CD4-positive, alpha-beta memory T cell (primary cell): ENCODE data around the gene BRINP1. TPM values are rescaled to one million over a fixed set of nuclear protein-coding genes. Genes with fewer than 3 reads are reported as not detected.

ENCODE experiments used
- CTCF ChIA-PET: fragments of 350-600 bp; sonication (Branson Sonifier 250); formaldehyde crosslinking; loops from one replicate; lab custom pipeline; 2021; ENCODE audit warnings: inconsistent platforms; ENCODE audit not compliant: partially characterized antibody; lab: Charles Lee
- POLR2A ChIA-PET: fragments of 350-600 bp; sonication (Branson Sonifier 250); formaldehyde crosslinking; loops from one replicate; lab custom pipeline; 2021; ENCODE audit not compliant: partially characterized antibody; lab: Charles Lee
- DNase-seq, 5 donors: peaks; one replicate each; pipeline versions ENCODE4 v3.0.0 to v3.0.0-alpha.2; 2020 to 2022; ENCODE audit warnings: mixed read lengths in 1 of 5
- H3K27ac ChIP-seq: one replicate; pipeline ENCODE4 v1.7.0; 2013; ENCODE audit warnings: low read depth, low read length
- H3K27me3 ChIP-seq: 2 replicates; pipeline ENCODE4 v1.7.0; 2013; ENCODE audit warnings: mild to moderate bottlenecking, low read length, moderate library complexity; ENCODE audit not compliant: insufficient read depth
- H3K36me3 ChIP-seq: 2 replicates; pipeline ENCODE4 v1.7.0; 2013; ENCODE audit warnings: mild to moderate bottlenecking, low read length, moderate library complexity; ENCODE audit not compliant: insufficient read depth
- H3K4me1 ChIP-seq: 2 replicates; pipeline ENCODE4 v1.7.0; 2013; ENCODE audit warnings: mild to moderate bottlenecking, low read length, moderate library complexity; ENCODE audit not compliant: insufficient read depth
- H3K4me3 ChIP-seq, 2 donors: one replicate each; pipeline ENCODE4 v1.7.0; 2013; ENCODE audit warnings: low read length in 2 of 2, mild to moderate bottlenecking in 1 of 2
- H3K9me3 ChIP-seq, 2 donors: one replicate each; pipeline ENCODE4 v1.7.0; 2013; ENCODE audit warnings: low read length in 2 of 2, control low read depth in 1 of 2; ENCODE audit not compliant: control insufficient read depth in 1 of 2
- H3K27ac Mint-ChIP-seq, 7 donors: one replicate each; pipeline ENCODE4 v1.8.0; 2020 to 2021; ENCODE audit warnings: mixed read lengths in 7 of 7, mild to moderate bottlenecking in 6 of 7, inconsistent platforms in 3 of 7, moderate library complexity in 3 of 7
- H3K27me3 Mint-ChIP-seq, 2 donors: one replicate each; pipeline ENCODE4 v1.8.0; 2020 to 2021; ENCODE audit warnings: mixed read lengths in 2 of 2
- H3K36me3 Mint-ChIP-seq, 2 donors: one replicate each; pipeline ENCODE4 v1.8.0; 2020 to 2021; ENCODE audit warnings: mixed read lengths in 2 of 2, inconsistent platforms in 1 of 2, mild to moderate bottlenecking in 1 of 2
- H3K4me1 Mint-ChIP-seq, 4 donors: one replicate each; pipeline ENCODE4 v1.8.0; 2020 to 2021; ENCODE audit warnings: mixed read lengths in 4 of 4, mild to moderate bottlenecking in 1 of 4
- H3K4me3 Mint-ChIP-seq, 8 donors: one replicate each; pipeline ENCODE4 v1.8.0; 2020 to 2021; ENCODE audit warnings: mixed read lengths in 8 of 8, mild to moderate bottlenecking in 7 of 8, moderate library complexity in 6 of 8, inconsistent platforms in 3 of 8
- H3K9me3 Mint-ChIP-seq, 8 donors: one replicate each; pipeline ENCODE4 v1.8.0; 2020 to 2021; ENCODE audit warnings: mixed read lengths in 8 of 8, mild to moderate bottlenecking in 5 of 8, inconsistent platforms in 3 of 8, moderate library complexity in 1 of 8
- intact Hi-C: fragments of 100-400 bp; cut with micrococcal nuclease; formaldehyde crosslinking; loops from one replicate; pipeline ENCODE4 v1.15.1; 2023
- polyA plus RNA-seq, 2 donors: library from polyadenylated mRNA; unstranded; fragments of 300-500 nt; fragmentation: Illumina TruSeq; gene quantifications; one replicate each; pipeline ENCODE4 v1.2.3, GENCODE V29; 2021
- total RNA-seq, 2 experiments: library from RNA; stranded (reverse); gene quantifications; one replicate each; pipeline ENCODE4 v1.2.3, GENCODE V29; 2021

Gene BRINP1
- total and polyA plus RNA-seq, 4 experiments from 2014 or later, result not detected

GRCh38 chr9:119278171-119278570 lies 91.1 kb downstream of the BRINP1 start:
- H3K4me3 ChIP-seq, result no peak overlapping the region
- Mint-ChIP-seq H3K27me3 (peaks cover 0 to 3% of the 10 kb centered on the region in 2 donors), H3K27ac (no peak overlapping the region), H3K4me3 (no peak overlapping the region), H3K4me1 (no peaks in the 10 kb centered on the region), H3K36me3 (no peaks in the 10 kb centered on the region), H3K9me3 (peaks cover 0 to 10% (median 3%) of the 10 kb centered on the region in 8 donors)
- intact Hi-C loops, result no loop called here
- no peaks in the 10 kb centered on the region for H3K27me3 ChIP-seq
- DNase-seq, result no peak
- H3K36me3 ChIP-seq, result no peaks in the 10 kb centered on the region
- POLR2A ChIA-PET, result no interaction called here
- CTCF ChIA-PET, result no interaction called here
- no peaks in the 10 kb centered on the region for H3K4me1 ChIP-seq
- no peaks in the 10 kb centered on the region for H3K9me3 ChIP-seq
- no peak overlapping the region for H3K27ac ChIP-seq

GRCh38 chr9:119273984-119274665 lies 95.1 kb downstream of the BRINP1 start:
- DNase-seq, result no peak
- H3K36me3 ChIP-seq, result no peaks in the 10 kb centered on the region
- H3K27ac Mint-ChIP-seq, result no peak overlapping the region
- no peaks in the 10 kb centered on the region for H3K9me3 ChIP-seq
- no peak overlapping the region for H3K27ac ChIP-seq
- ChIA-PET POLR2A (no interaction called here), CTCF (no interaction called here)
- intact Hi-C loops, result no loop called here
- H3K36me3 Mint-ChIP-seq, result no peaks in the 10 kb centered on the region
- H3K4me3 ChIP-seq, result no peak overlapping the region
- H3K4me1 Mint-ChIP-seq, result no peaks in the 10 kb centered on the region
- H3K9me3 Mint-ChIP-seq, result peaks cover 0 to 8% (median 2%) of the 10 kb centered on the region in 8 donors
- H3K4me3 Mint-ChIP-seq, result no peak overlapping the region
- H3K4me1 ChIP-seq, result no peaks in the 10 kb centered on the region
- no peaks in the 10 kb centered on the region for H3K27me3 Mint-ChIP-seq
- H3K27me3 ChIP-seq, result no peaks in the 10 kb centered on the region

- Mint-ChIP-seq H3K27ac (no peak overlapping the region), H3K9me3 (peaks cover 0 to 8% (median 2%) of the 10 kb centered on the region in 8 donors), H3K4me1 (no peaks in the 10 kb centered on the region), H3K36me3 (no peaks in the 10 kb centered on the region), H3K27me3 (no peaks in the 10 kb centered on the region), H3K4me3 (no peak overlapping the region)
- intact Hi-C loops, result no loop called here
- Histone ChIP-seq H3K9me3 (no peaks in the 10 kb centered on the region), H3K27ac (no peak overlapping the region), H3K36me3 (no peaks in the 10 kb centered on the region), H3K27me3 (no peaks in the 10 kb centered on the region), H3K4me1 (no peaks in the 10 kb centered on the region), H3K4me3 (no peak overlapping the region)
- no peak for DNase-seq
- ChIA-PET POLR2A (no interaction called here), CTCF (no interaction called here)
These were observed 95.8 kb downstream of the BRINP1 start for GRCh38 chr9:119273325-119273904.

GRCh38 chr9:119272500-119273211 lies 96.6 kb downstream of the BRINP1 start:
- Histone ChIP-seq H3K27me3 (no peaks in the 10 kb centered on the region), H3K9me3 (no peaks in the 10 kb centered on the region), H3K27ac (no peak overlapping the region), H3K4me3 (no peak overlapping the region), H3K36me3 (no peaks in the 10 kb centered on the region), H3K4me1 (no peaks in the 10 kb centered on the region)
- Mint-ChIP-seq H3K27me3 (no peaks in the 10 kb centered on the region), H3K9me3 (peaks cover 0 to 9% (median 3%) of the 10 kb centered on the region in 8 donors), H3K27ac (no peak overlapping the region), H3K36me3 (no peaks in the 10 kb centered on the region), H3K4me3 (no peak overlapping the region), H3K4me1 (no peaks in the 10 kb centered on the region)
- ChIA-PET CTCF (no interaction called here), POLR2A (no interaction called here)
- no peak for DNase-seq
- intact Hi-C loops, result no loop called here

- Mint-ChIP-seq H3K27me3 (no peaks in the 10 kb centered on the region), H3K4me3 (no peak overlapping the region), H3K27ac (no peak overlapping the region), H3K9me3 (peaks cover 0 to 16% (median 10%) of the 10 kb centered on the region in 8 donors), H3K36me3 (no peaks in the 10 kb centered on the region), H3K4me1 (no peaks in the 10 kb centered on the region)
- Histone ChIP-seq H3K9me3 (no peaks in the 10 kb centered on the region), H3K36me3 (no peaks in the 10 kb centered on the region), H3K27ac (no peak overlapping the region), H3K4me1 (no peaks in the 10 kb centered on the region), H3K4me3 (no peak overlapping the region), H3K27me3 (no peaks in the 10 kb centered on the region)
- POLR2A ChIA-PET, result no interaction called here
- intact Hi-C loops, result no loop called here
- CTCF ChIA-PET, result no interaction called here
- no peak for DNase-seq
These were observed 100.2 kb downstream of the BRINP1 start for GRCh38 chr9:119268985-119269384.

GRCh38 chr9:119264165-119264564 lies 105.1 kb downstream of the BRINP1 start:
- Mint-ChIP-seq H3K27me3 (no peaks in the 10 kb centered on the region), H3K4me3 (no peak overlapping the region), H3K4me1 (no peaks in the 10 kb centered on the region), H3K27ac (no peak overlapping the region), H3K36me3 (no peaks in the 10 kb centered on the region), H3K9me3 (peaks cover 2 to 16% (median 10%) of the 10 kb centered on the region in 8 donors)
- Histone ChIP-seq H3K4me1 (no peaks in the 10 kb centered on the region), H3K4me3 (no peak overlapping the region), H3K36me3 (no peaks in the 10 kb centered on the region), H3K27ac (no peak overlapping the region), H3K9me3 (no peaks in the 10 kb centered on the region), H3K27me3 (no peaks in the 10 kb centered on the region)
- ChIA-PET CTCF (no interaction called here), POLR2A (no interaction called here)
- DNase-seq, result no peak
- intact Hi-C loops, result no loop called here

GRCh38 chr9:119257592-119257991 lies 111.6 kb downstream of the BRINP1 start:
- DNase-seq, result no peak
- H3K36me3 Mint-ChIP-seq, result no peaks in the 10 kb centered on the region
- intact Hi-C loops, result no loop called here
- no peaks in the 10 kb centered on the region for H3K27me3 Mint-ChIP-seq
- no peaks in the 10 kb centered on the region for H3K4me1 ChIP-seq
- ChIA-PET POLR2A (no interaction called here), CTCF (no interaction called here)
- no peak overlapping the region for H3K27ac Mint-ChIP-seq
- no peak overlapping the region for H3K27ac ChIP-seq
- no peak overlapping the region for H3K4me3 Mint-ChIP-seq
- no peaks in the 10 kb centered on the region for H3K9me3 ChIP-seq
- H3K9me3 Mint-ChIP-seq, result peaks cover 0 to 8% (median 3%) of the 10 kb centered on the region in 8 donors
- no peaks in the 10 kb centered on the region for H3K36me3 ChIP-seq
- no peaks in the 10 kb centered on the region for H3K27me3 ChIP-seq
- H3K4me3 ChIP-seq, result no peak overlapping the region
- no peaks in the 10 kb centered on the region for H3K4me1 Mint-ChIP-seq
